NCI-H2107 treated with DMSO at 0.1 percent for 48 hours (cell line): ENCODE results near the gene ATE1.
"Not testable (repeated sequence)": the region's sequence is repeated elsewhere in the genome, so short reads cannot be mapped to it uniquely, and the experiment has no call there.

Experiments used
- DNase-seq: peaks from one replicate; lab custom pipeline; 2025; ENCODE audit not compliant: unreplicated experiment; lab: John Stamatoyannopoulos, UW

Gene ATE1

GRCh38 chr10:121930268-121931085, 2.6 kb upstream of the ATE1 start:
- not testable (repeated sequence) for DNase-seq

- DNase-seq = not testable (repeated sequence)
Measured at GRCh38 chr10:121929585-121930267, 1.9 kb upstream of the ATE1 start.

DNA sequence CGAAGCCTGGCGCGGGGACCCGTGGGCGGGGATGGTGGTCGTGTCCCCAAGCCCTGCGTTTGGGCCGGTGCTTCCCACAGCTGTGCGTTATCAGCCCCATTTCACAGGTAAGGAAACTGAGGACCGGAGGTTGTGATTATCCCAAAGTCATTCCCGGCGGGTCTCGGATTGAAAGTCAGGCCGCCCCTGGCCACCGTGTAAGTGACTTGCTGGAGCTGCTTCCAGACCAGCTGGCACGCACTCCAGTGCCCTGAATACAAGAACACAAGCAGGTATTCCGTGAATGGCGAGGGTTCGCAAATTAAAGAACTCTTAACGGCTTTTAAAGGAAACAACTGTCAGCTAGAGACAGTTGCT, 675 bp upstream of the ATE1 start:
- no peak for DNase-seq

- DNase-seq = no peak
Measured at GRCh38 chr10:121927318-121927840, 452 bp downstream of the ATE1 start.

GRCh38 chr10:121926671-121927317, 1.0 kb downstream of the ATE1 start:
- no peak for DNase-seq

- no peak for DNase-seq
Measured at GRCh38 chr10:121926157-121926556, 1.7 kb downstream of the ATE1 start.

DNA sequence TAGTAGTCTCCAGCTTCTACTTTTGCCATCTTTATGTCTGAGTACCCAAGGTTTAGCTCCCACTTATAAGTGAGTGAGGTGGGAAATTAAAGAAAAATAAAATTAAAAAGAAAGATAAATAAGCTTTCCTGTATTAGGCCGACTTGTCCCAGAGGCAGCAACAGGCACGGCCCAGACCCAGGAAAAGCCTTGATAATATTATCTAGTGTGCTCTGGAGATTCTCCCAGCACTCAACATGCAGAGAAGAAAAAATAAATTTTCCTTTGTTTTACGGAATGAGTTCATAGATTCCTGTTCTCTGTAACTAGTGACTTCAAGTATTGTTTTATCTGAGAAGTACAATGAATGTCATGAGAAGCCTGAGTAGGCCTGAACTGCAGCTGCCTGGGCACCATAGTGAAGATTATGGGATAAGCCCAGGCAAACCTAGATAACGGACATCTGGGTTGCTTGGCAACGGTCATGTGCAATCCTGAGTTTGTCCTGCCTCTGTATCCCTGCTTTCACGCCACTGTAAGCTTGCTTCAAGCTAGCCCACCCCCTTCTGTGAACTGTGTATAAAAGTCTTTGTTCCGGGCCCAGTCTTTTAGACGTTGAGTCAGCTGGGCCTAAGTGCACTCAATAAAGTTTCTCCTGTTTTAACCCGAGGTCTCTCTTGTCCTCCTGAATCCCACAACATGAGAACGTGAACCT, 6.4 kb downstream of the ATE1 start:
- no peak for DNase-seq

DNA sequence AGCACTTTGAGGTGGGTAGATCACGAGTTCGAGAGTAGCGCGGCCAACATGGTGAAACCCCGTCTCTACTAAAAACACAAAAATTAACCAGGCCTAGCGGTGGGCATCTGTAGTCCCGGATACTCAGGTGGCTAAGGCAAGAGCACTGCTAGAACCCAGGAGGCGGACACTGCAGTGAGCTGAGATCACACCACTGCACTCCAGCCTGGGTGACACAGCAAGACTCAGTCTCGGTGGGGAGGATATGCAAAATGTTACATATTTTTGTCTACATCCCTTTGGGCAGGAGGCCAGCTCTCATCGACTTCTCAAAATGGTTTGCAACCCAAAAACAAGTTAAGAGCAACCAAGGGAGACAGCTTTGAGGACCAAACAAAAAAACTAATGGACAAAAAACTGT, 8.2 kb downstream of the ATE1 start:
- no peak for DNase-seq

- DNase-seq = not testable (repeated sequence)
Measured at GRCh38 chr10:121918800-121919199, 9.0 kb downstream of the ATE1 start.

- DNase-seq = no peak
Measured at GRCh38 chr10:121914661-121915060, 13.2 kb downstream of the ATE1 start.

DNA sequence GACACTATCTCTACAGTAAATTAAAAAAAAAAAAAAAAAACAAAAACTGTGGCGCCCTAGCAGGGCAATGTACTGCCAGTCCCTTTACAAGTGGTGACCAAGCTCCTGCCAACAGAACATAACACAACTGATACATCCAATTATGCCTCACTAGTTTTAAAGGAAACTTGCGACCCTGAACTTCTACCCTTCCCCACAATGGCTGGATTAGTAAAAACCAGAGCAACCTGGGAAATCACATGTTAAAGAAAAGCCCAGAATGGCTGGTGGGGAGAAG, 16.5 kb downstream of the ATE1 start:
- DNase-seq = no peak

DNA sequence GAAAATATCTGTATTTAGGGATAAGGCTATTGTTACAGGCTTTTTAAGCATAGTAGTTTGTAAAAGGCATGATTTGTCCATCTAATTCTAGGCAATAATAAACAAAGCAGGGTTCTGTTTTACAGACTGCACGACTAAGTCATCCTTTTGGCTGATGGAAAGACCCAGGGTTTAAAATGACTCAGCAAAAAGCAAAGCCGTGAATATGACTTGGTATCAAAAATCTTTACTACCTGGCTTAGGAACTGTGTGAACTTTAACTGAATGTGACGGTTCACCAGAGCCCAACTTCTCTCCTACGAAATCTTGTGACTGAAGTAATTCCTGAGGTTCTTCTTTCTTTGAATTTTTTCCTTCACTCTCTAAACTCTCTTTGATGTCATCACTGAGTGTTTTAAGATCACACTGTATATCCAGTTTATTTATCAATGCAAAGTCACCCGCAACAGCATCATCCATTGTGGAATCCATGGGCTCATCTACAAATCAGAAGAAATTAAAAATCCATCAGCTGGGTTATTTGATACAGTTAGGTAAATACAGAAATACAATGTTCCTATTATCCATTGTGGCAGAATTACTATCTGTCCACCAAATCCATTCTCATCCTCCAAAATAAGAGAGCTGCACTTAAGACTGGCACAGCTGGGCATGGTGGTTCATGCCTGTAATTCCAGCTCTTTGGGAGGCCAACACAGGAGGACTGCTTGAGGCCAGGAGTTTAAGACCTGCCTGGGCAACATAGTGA, 17.0 kb downstream of the ATE1 start:
- DNase-seq = no peak

DNA sequence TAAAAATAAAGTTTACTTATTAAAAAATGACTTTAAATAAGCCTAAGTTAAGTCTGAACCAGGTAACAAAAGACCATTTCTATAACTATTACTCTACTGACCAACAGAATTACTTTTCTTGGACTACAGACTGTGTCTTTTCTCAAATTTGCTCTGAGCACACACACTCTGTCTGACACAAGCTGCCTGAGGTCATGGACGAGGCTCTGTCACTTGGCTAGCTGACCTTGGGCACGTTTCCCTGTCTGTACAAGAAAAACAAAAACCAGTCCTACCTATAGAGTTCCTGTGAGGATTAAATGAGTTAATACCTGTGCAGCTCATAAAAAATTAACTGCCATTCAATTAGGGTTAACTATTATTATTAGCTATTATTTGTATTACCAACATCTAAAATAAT, 22.9 kb downstream of the ATE1 start:
- no peak for DNase-seq

GRCh38 chr10:121900443-121901174, 27.2 kb downstream of the ATE1 start:
- DNase-seq = peak; percentile 64

DNA sequence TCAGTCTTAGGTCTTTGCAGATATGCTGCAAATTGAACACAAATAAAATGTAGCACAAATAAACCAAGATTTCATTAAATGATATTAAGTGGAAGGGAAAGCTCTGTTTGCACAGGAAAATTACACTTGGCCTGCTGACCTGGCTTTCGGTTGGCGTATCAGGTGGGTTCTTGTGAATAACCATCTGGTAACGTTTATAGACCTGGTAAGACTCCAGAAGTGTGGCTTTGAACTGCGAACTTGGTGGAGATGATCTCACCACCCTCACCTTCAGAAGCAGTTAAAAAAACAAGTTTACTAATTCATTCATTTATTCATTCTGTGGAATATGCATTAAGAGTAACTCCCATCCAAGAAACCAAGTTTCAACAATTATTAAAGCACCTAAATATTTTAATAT, 28.1 kb downstream of the ATE1 start:
- no peak for DNase-seq

GRCh38 chr10:121891103-121891502, 36.7 kb downstream of the ATE1 start:
- no peak for DNase-seq

GRCh38 chr10:121889212-121889611, 38.6 kb downstream of the ATE1 start:
- DNase-seq = no peak

- DNase-seq = no peak
Measured at GRCh38 chr10:121886997-121887622, 40.7 kb downstream of the ATE1 start.

DNA sequence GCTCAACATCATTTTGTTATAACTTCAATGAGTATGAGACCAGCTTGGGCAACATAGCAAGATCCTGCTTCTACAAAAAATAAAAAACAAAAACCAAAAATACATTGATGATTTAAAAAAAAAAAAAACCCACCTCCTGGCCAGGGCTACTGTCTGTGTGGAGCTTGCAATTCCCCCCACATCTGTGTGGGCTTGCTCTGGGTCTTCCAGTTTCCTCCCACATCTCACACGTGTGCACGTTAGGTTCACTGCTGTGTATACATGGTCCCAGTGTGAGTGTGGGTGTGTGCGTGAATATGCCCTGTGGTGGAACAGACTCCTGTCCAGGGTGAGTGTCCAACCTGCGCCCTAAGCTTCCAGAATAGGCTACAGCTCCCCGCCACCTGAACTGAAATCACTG, 41.6 kb downstream of the ATE1 start:
- no peak for DNase-seq

DNA sequence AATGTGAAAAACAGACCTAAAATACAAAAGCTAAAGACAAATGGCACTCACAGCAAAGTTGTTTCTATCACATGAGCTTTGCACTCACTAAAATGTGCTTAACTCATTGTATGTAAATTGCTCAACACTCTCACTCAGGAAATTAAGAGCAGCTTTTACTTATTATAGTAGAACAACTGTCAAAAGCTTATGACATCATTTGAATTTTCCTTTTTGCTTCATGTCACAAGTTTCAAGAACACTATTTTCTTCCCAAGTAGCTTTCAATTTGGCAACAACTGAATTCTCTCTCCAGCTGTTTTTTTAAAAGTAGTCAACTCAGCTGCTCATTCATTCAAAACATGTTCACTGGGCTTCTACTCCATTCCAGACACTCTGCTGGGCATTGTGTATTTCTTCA, 46.9 kb downstream of the ATE1 start:
- DNase-seq = no peak
